Rectal smooth muscle tissue (tissue), 1 donor: ENCODE results near the gene SBK3.

Experiments
- H3K27ac ChIP-seq: one replicate; pipeline ENCODE4 v1.7.0; 2013; ENCODE audit warnings: low read depth, low read length, inconsistent platforms
- H3K27me3 ChIP-seq: one replicate; pipeline ENCODE4 v1.7.0; 2013; ENCODE audit warnings: low read length; ENCODE audit not compliant: control insufficient read depth, insufficient read depth
- H3K36me3 ChIP-seq: one replicate; pipeline ENCODE4 v1.7.0; 2013; ENCODE audit warnings: low read length; ENCODE audit not compliant: control insufficient read depth, insufficient read depth
- H3K4me1 ChIP-seq: one replicate; pipeline ENCODE4 v1.7.0; 2013; ENCODE audit warnings: low read length; ENCODE audit not compliant: control insufficient read depth, insufficient read depth
- H3K4me3 ChIP-seq: one replicate; pipeline ENCODE4 v1.7.0; 2013; ENCODE audit warnings: low read length
- H3K9ac ChIP-seq: one replicate; pipeline ENCODE4 v1.7.0; 2013; ENCODE audit warnings: low read length

Gene SBK3

GRCh38 chr19:55563261-55563690, 17.9 kb upstream of the SBK3 start:
- Histone ChIP-seq H3K4me3 (no peak overlapping the region), H3K27ac (no peak overlapping the region), H3K9ac (no peak overlapping the region), H3K4me1 (no peaks in the 10 kb centered on the region), H3K27me3 (peaks cover 6% of the 10 kb centered on the region), H3K36me3 (no peaks in the 10 kb centered on the region)

- Histone ChIP-seq H3K27ac (no peak overlapping the region), H3K36me3 (no peaks in the 10 kb centered on the region), H3K4me1 (no peaks in the 10 kb centered on the region), H3K27me3 (peaks cover 3% of the 10 kb centered on the region), H3K4me3 (no peak overlapping the region), H3K9ac (no peak overlapping the region)
Observed at GRCh38 chr19:55559684-55560083, 14.3 kb upstream of the SBK3 start.

GRCh38 chr19:55554741-55555152, 9.4 kb upstream of the SBK3 start:
- no peak overlapping the region for H3K9ac ChIP-seq
- H3K27ac ChIP-seq, result no peak overlapping the region
- no peaks in the 10 kb centered on the region for H3K27me3 ChIP-seq
- no peak overlapping the region for H3K4me3 ChIP-seq
- H3K4me1 ChIP-seq, result no peaks in the 10 kb centered on the region
- H3K36me3 ChIP-seq, result no peaks in the 10 kb centered on the region

GRCh38 chr19:55554302-55554701, 9.0 kb upstream of the SBK3 start:
- Histone ChIP-seq H3K36me3 (no peaks in the 10 kb centered on the region), H3K4me1 (no peaks in the 10 kb centered on the region), H3K4me3 (no peak overlapping the region), H3K9ac (no peak overlapping the region), H3K27me3 (no peaks in the 10 kb centered on the region), H3K27ac (no peak overlapping the region)

GRCh38 chr19:55553217-55554182, 8.2 kb upstream of the SBK3 start:
- H3K9ac ChIP-seq, result no peak overlapping the region
- no peaks in the 10 kb centered on the region for H3K36me3 ChIP-seq
- H3K27me3 ChIP-seq, result no peaks in the 10 kb centered on the region
- H3K27ac ChIP-seq, result no peak overlapping the region
- no peaks in the 10 kb centered on the region for H3K4me1 ChIP-seq
- H3K4me3 ChIP-seq, result no peak overlapping the region

GRCh38 chr19:55552620-55553019, 7.3 kb upstream of the SBK3 start:
- H3K27me3 ChIP-seq, result no peaks in the 10 kb centered on the region
- no peaks in the 10 kb centered on the region for H3K4me1 ChIP-seq
- no peak overlapping the region for H3K4me3 ChIP-seq
- H3K36me3 ChIP-seq, result no peaks in the 10 kb centered on the region
- H3K9ac ChIP-seq, result no peak overlapping the region
- H3K27ac ChIP-seq, result no peak overlapping the region

GRCh38 chr19:55552206-55552605, 6.9 kb upstream of the SBK3 start:
- Histone ChIP-seq H3K9ac (no peak overlapping the region), H3K36me3 (no peaks in the 10 kb centered on the region), H3K4me3 (no peak overlapping the region), H3K27ac (no peak overlapping the region), H3K4me1 (no peaks in the 10 kb centered on the region), H3K27me3 (no peaks in the 10 kb centered on the region)

GRCh38 chr19:55550321-55550650, 4.9 kb upstream of the SBK3 start:
- H3K27me3 ChIP-seq, result peaks cover 4% of the 10 kb centered on the region
- no peak overlapping the region for H3K4me3 ChIP-seq
- no peaks in the 10 kb centered on the region for H3K4me1 ChIP-seq
- no peak overlapping the region for H3K9ac ChIP-seq
- no peaks in the 10 kb centered on the region for H3K36me3 ChIP-seq
- H3K27ac ChIP-seq, result no peak overlapping the region

GRCh38 chr19:55549500-55550320, 4.4 kb upstream of the SBK3 start:
- Histone ChIP-seq H3K27me3 (peaks cover 6% of the 10 kb centered on the region), H3K27ac (no peak overlapping the region), H3K9ac (no peak overlapping the region), H3K4me1 (no peaks in the 10 kb centered on the region), H3K36me3 (no peaks in the 10 kb centered on the region), H3K4me3 (no peak overlapping the region)

GRCh38 chr19:55546822-55547614, 1.7 kb upstream of the SBK3 start:
- no peak overlapping the region for H3K27ac ChIP-seq
- H3K9ac ChIP-seq, result no peak overlapping the region

GRCh38 chr19:55546011-55546410, 668 bp upstream of the SBK3 start:
- no peaks in the 10 kb centered on the region for H3K36me3 ChIP-seq
- no peak overlapping the region for H3K27ac ChIP-seq
- no peaks in the 10 kb centered on the region for H3K4me1 ChIP-seq
- peaks cover 6% of the 10 kb centered on the region for H3K27me3 ChIP-seq
- no peak overlapping the region for H3K4me3 ChIP-seq
- H3K9ac ChIP-seq, result no peak overlapping the region

More at GRCh38 chr19:55546822-55547614, 1.7 kb upstream of the SBK3 start:
- H3K4me1 ChIP-seq, result no peaks in the 10 kb centered on the region
- peaks cover 6% of the 10 kb centered on the region for H3K27me3 ChIP-seq
- no peak overlapping the region for H3K4me3 ChIP-seq
- H3K36me3 ChIP-seq, result no peaks in the 10 kb centered on the region
